ENCODE data around the gene PNPLA7. TPM values are rescaled to one million over a fixed set of nuclear protein-coding genes. Genes with fewer than 3 reads are reported as not detected.
"Not testable (repeated sequence)": the region's sequence is repeated elsewhere in the genome, so short reads cannot be mapped to it uniquely, and the experiment has no call there.

PNPLA7 gene
- total RNA-seq, 1 donor from 2014 or later = 7.2 TPM

DNA sequence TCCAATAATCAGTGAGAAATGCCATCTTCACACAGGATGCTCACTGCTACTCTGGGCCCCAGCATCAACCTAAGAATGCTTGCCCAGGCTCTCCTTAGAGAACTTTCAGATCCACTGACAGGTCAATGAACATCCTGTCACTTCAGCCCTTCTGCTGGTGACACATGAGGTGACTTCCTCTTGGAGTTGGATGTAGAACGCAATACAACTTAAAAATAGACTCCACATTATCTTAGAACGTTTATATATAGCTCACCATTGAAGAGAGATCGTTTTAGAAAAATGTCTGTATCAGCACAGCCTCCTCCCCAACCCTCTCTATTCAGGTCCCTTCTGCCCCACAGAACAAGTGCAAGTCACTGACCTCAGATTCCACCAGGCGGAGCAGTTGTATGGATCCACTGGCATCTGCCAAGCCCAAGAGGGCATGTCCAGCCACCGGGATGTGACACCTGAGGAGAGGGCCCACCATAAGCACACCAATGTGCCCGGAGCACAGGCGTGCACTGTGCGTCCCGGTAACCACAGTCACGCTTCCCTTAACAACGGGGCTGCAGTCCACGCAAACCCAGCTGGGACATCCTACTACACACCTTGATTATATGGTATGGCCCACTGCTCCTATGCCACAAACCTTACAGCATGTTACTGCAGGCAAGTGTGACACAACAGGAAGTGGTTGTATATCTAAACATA, 25.7 kb upstream of the PNPLA7 start:
- DNase-seq (ENCODE audit: extremely low spot score, unreplicated experiment) = no peak
- H3K27ac Mint-ChIP-seq (ENCODE audit: unreplicated experiment) = no peak overlapping the region
- H3K4me3 Mint-ChIP-seq (ENCODE audit: unreplicated experiment) = no peak overlapping the region
- no peaks in the 10 kb centered on the region for H3K27me3 Mint-ChIP-seq (ENCODE audit: unreplicated experiment)
- TF ChIP-seq, protein P1, sequence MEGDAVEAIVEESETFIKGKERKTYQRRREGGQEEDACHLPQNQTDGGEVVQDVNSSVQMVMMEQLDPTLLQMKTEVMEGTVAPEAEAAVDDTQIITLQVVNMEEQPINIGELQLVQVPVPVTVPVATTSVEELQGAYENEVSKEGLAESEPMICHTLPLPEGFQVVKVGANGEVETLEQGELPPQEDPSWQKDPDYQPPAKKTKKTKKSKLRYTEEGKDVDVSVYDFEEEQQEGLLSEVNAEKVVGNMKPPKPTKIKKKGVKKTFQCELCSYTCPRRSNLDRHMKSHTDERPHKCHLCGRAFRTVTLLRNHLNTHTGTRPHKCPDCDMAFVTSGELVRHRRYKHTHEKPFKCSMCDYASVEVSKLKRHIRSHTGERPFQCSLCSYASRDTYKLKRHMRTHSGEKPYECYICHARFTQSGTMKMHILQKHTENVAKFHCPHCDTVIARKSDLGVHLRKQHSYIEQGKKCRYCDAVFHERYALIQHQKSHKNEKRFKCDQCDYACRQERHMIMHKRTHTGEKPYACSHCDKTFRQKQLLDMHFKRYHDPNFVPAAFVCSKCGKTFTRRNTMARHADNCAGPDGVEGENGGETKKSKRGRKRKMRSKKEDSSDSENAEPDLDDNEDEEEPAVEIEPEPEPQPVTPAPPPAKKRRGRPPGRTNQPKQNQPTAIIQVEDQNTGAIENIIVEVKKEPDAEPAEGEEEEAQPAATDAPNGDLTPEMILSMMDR (IDR thresholded peaks at IDR 0.05) = no peak
- peaks cover 29% of the 10 kb centered on the region for H3K4me1 Mint-ChIP-seq (ENCODE audit: unreplicated experiment)
- H3K36me3 Mint-ChIP-seq (ENCODE audit: unreplicated experiment) = peaks cover 26% of the 10 kb centered on the region
- no peaks in the 10 kb centered on the region for H3K9me3 Mint-ChIP-seq (ENCODE audit: unreplicated experiment)

DNA sequence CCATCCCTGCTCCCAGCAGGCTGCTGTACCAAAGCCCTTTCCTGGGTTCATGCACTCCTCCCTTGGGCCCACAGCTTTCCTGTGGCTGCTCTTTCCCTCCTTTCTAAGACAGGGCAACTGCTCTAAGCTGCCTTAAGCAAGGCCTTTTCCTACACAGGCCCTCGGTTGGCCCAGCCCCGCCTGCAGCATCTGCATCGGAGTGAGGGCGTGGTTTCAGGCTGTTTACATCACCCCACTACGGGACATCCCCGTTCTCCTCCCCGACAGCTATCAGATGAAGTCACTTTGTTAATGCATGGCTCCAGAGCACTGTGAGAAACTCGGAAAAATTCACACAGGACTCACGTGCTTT, 25.1 kb upstream of the PNPLA7 start:
- Mint-ChIP-seq H3K4me1 (ENCODE audit: unreplicated experiment) (peaks cover 27% of the 10 kb centered on the region), H3K4me3 (ENCODE audit: unreplicated experiment) (no peak overlapping the region), H3K36me3 (ENCODE audit: unreplicated experiment) (peaks cover 31% of the 10 kb centered on the region), H3K9me3 (ENCODE audit: unreplicated experiment) (no peaks in the 10 kb centered on the region), H3K27ac (ENCODE audit: unreplicated experiment) (no peak overlapping the region), H3K27me3 (ENCODE audit: unreplicated experiment) (no peaks in the 10 kb centered on the region)
- DNase-seq (ENCODE audit: extremely low spot score, unreplicated experiment) = no peak
- TF ChIP-seq, protein P1 (IDR thresholded peaks at IDR 0.05) = no peak

DNA sequence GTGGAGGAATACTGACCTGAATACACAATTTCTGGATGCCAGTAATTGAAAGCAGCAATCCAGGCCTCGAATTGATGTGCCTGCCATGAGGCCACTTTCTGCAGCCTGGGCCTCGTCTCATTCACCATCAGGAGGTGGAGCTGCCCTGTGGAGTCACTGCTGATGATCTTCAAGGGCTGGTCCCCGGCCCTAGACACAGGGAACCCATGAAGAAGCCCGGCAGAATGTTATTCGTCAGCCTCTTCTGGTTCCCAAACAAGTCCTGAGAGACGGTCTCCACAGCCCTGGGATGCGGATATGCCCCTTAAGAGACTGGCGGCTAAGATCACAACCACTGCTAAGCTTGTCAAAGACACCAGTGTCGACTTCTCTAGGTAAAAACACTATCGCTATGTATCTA, 24.0 kb upstream of the PNPLA7 start:
- peaks cover 22% of the 10 kb centered on the region for H3K4me1 Mint-ChIP-seq (ENCODE audit: unreplicated experiment)
- no peaks in the 10 kb centered on the region for H3K9me3 Mint-ChIP-seq (ENCODE audit: unreplicated experiment)
- no peak for DNase-seq (ENCODE audit: extremely low spot score, unreplicated experiment)

DNA sequence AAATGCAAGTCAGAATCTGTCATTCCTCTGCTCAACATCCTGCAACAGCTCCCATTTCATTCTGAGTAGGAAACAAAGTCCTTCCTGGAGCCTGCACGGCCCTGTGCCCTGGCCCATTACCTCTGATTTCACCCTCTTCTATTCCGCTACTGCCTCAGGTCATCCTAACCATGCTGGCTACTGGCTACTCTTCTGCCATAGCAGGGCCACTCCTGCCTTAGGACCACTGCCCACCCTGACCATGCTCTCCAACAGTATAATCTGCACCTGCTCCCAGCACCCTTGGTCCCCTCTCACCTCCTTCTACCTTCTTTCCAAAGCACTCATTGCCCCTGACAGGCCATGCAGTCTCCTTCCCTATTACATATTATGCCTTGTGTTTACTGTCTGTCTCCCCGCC, 20.4 kb upstream of the PNPLA7 start:
- no peak overlapping the region for H3K27ac Mint-ChIP-seq (ENCODE audit: unreplicated experiment)
- no peak for DNase-seq (ENCODE audit: extremely low spot score, unreplicated experiment)

More for the DNA sequence above, 24.0 kb upstream of the PNPLA7 start:
- Mint-ChIP-seq H3K27me3 (ENCODE audit: unreplicated experiment) (no peaks in the 10 kb centered on the region), H3K4me3 (ENCODE audit: unreplicated experiment) (no peak overlapping the region), H3K27ac (ENCODE audit: unreplicated experiment) (no peak overlapping the region), H3K36me3 (ENCODE audit: unreplicated experiment) (peaks cover 32% of the 10 kb centered on the region)
- TF ChIP-seq, protein P1 (IDR thresholded peaks at IDR 0.05) = no peak

DNA sequence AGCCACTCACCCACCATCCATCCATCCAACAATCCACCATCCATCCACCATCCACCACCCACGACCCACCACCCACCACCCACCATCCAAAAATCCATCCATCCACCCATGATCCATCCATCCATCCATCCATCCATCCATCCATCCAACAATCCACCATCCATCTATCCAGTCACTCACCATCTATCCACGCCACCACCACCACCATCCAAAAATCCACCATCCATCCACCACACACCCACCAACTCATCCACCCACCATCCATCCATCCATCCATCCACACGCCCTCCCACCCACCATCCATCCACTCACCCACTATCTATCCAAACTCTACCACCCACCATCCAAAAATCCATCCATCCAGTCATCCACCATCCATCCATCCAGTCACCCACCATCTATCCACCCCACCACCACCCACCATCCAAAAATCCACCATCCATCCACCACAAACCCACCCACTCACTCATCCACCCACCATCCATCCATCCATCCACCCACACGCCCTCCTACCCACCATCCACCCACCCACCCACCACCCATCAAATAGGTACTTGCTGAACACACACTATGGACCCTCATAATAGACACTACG, 19.5 kb upstream of the PNPLA7 start:
- H3K4me3 Mint-ChIP-seq (ENCODE audit: unreplicated experiment) = no peak overlapping the region
- H3K36me3 Mint-ChIP-seq (ENCODE audit: unreplicated experiment) = peaks cover 28% of the 10 kb centered on the region
- H3K9me3 Mint-ChIP-seq (ENCODE audit: unreplicated experiment) = no peaks in the 10 kb centered on the region
- H3K27me3 Mint-ChIP-seq (ENCODE audit: unreplicated experiment) = no peaks in the 10 kb centered on the region
- no peaks in the 10 kb centered on the region for H3K4me1 Mint-ChIP-seq (ENCODE audit: unreplicated experiment)
- TF ChIP-seq, protein P1 (IDR thresholded peaks at IDR 0.05) = no peak
- DNase-seq (ENCODE audit: extremely low spot score, unreplicated experiment) = no peak
- no peak overlapping the region for H3K27ac Mint-ChIP-seq (ENCODE audit: unreplicated experiment)

More for the DNA sequence above, 20.4 kb upstream of the PNPLA7 start:
- Mint-ChIP-seq H3K4me1 (ENCODE audit: unreplicated experiment) (peaks cover 3% of the 10 kb centered on the region), H3K4me3 (ENCODE audit: unreplicated experiment) (no peak overlapping the region), H3K9me3 (ENCODE audit: unreplicated experiment) (no peaks in the 10 kb centered on the region), H3K27me3 (ENCODE audit: unreplicated experiment) (no peaks in the 10 kb centered on the region), H3K36me3 (ENCODE audit: unreplicated experiment) (peaks cover 33% of the 10 kb centered on the region)
- TF ChIP-seq, protein P1 (IDR thresholded peaks at IDR 0.05) = no peak

DNA sequence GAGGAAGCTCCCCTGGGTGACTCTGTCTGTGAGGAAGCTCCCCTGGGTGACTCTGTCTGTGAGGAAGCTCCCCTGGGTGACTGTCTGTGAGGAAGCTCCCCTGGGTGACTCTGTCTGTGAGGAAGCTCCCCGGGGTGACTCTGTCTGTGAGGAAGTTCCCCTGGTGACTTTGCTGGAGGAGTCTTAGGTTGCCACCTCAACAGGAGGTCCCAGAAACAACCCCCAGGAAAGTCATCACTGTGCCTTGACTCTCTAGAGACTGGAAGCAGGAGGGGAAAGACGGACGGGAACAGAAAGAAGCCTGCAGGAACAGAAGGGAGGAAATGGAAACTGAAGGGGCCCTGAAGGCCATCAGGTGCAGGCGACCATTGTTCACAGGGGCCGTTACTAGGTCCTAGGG, 18.2 kb upstream of the PNPLA7 start:
- not testable (repeated sequence) for H3K27ac Mint-ChIP-seq (ENCODE audit: unreplicated experiment); H3K9me3 Mint-ChIP-seq (ENCODE audit: unreplicated experiment); H3K4me1 Mint-ChIP-seq (ENCODE audit: unreplicated experiment); H3K27me3 Mint-ChIP-seq (ENCODE audit: unreplicated experiment); H3K4me3 Mint-ChIP-seq (ENCODE audit: unreplicated experiment); DNase-seq (ENCODE audit: extremely low spot score, unreplicated experiment)
- peaks cover 28% of the 10 kb centered on the region for H3K36me3 Mint-ChIP-seq (ENCODE audit: unreplicated experiment)
